ENCODE measurements around the gene IFT81.

Gene IFT81

GRCh38 chr12:110175201-110175600 is 51.0 kb downstream of the IFT81 start (continued):
- no peak for TF ChIP-seq ZNF280D (tag by site-specific recombination; IDR thresholded peaks at IDR 0.05)
- TF ChIP-seq ZNF24 (tag by site-specific recombination; IDR thresholded peaks at IDR 0.05): no peak
- no peak for TF ChIP-seq ZNF677 (tag by site-specific recombination; IDR thresholded peaks at IDR 0.05)
- TF ChIP-seq ZNF341 (tag by site-specific recombination; IDR thresholded peaks at IDR 0.05; ENCODE audit: low read depth): no peak
- TF ChIP-seq ZNF292 (tag by site-specific recombination; IDR thresholded peaks at IDR 0.05; ENCODE audit: borderline replicate concordance, low read depth): no peak
- no peak for TF ChIP-seq ZNF140 (tag by site-specific recombination; IDR thresholded peaks at IDR 0.05)
- no peak for TF ChIP-seq ZNF221 (tag by site-specific recombination; IDR thresholded peaks at IDR 0.05; ENCODE audit: borderline replicate concordance)
- TF ChIP-seq ZBTB17 (tag by site-specific recombination; IDR thresholded peaks at IDR 0.05): no peak

- H3K4me3 ChIP-seq (ENCODE audit: low read depth, low read length): no peak overlapping the region
- POLR2A ChIA-PET: no interaction called here
- TF ChIP-seq, protein P1, sequence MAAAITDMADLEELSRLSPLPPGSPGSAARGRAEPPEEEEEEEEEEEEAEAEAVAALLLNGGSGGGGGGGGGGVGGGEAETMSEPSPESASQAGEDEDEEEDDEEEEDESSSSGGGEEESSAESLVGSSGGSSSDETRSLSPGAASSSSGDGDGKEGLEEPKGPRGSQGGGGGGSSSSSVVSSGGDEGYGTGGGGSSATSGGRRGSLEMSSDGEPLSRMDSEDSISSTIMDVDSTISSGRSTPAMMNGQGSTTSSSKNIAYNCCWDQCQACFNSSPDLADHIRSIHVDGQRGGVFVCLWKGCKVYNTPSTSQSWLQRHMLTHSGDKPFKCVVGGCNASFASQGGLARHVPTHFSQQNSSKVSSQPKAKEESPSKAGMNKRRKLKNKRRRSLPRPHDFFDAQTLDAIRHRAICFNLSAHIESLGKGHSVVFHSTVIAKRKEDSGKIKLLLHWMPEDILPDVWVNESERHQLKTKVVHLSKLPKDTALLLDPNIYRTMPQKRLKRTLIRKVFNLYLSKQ (tag by site-specific recombination; IDR thresholded peaks at IDR 0.05; ENCODE audit: borderline replicate concordance): no peak
- TF ChIP-seq ZBTB1 (tag by site-specific recombination; IDR thresholded peaks at IDR 0.05) (no peak), ZNF155 (tag by site-specific recombination; IDR thresholded peaks at IDR 0.05) (no peak), ZNF19 (tag by site-specific recombination; IDR thresholded peaks at IDR 0.05; ENCODE audit: low read depth) (no peak), ZNF174 (tag by site-specific recombination; IDR thresholded peaks at IDR 0.05) (no peak), ZNF704 (tag by site-specific recombination; IDR thresholded peaks at IDR 0.05) (no peak), ZNF394 (tag by site-specific recombination; IDR thresholded peaks at IDR 0.05; ENCODE audit: borderline replicate concordance) (no peak), YY2 (tag by site-specific recombination; IDR thresholded peaks at IDR 0.05) (no peak), ZBTB21 (tag by site-specific recombination; IDR thresholded peaks at IDR 0.05) (no peak), ZNF37A (tag by site-specific recombination; IDR thresholded peaks at IDR 0.05) (no peak), SP2 (tag by site-specific recombination; IDR thresholded peaks at IDR 0.05) (no peak), ZBTB10 (tag by site-specific recombination; IDR thresholded peaks at IDR 0.05) (no peak), ZNF571 (tag by site-specific recombination; IDR thresholded peaks at IDR 0.05) (no peak), OSR2 (tag by site-specific recombination; IDR thresholded peaks at IDR 0.05) (no peak)
- TF ChIP-seq, protein P2, sequence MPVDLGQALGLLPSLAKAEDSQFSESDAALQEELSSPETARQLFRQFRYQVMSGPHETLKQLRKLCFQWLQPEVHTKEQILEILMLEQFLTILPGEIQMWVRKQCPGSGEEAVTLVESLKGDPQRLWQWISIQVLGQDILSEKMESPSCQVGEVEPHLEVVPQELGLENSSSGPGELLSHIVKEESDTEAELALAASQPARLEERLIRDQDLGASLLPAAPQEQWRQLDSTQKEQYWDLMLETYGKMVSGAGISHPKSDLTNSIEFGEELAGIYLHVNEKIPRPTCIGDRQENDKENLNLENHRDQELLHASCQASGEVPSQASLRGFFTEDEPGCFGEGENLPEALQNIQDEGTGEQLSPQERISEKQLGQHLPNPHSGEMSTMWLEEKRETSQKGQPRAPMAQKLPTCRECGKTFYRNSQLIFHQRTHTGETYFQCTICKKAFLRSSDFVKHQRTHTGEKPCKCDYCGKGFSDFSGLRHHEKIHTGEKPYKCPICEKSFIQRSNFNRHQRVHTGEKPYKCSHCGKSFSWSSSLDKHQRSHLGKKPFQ (tag by site-specific recombination; IDR thresholded peaks at IDR 0.05): no peak
- TF ChIP-seq, protein P3, sequence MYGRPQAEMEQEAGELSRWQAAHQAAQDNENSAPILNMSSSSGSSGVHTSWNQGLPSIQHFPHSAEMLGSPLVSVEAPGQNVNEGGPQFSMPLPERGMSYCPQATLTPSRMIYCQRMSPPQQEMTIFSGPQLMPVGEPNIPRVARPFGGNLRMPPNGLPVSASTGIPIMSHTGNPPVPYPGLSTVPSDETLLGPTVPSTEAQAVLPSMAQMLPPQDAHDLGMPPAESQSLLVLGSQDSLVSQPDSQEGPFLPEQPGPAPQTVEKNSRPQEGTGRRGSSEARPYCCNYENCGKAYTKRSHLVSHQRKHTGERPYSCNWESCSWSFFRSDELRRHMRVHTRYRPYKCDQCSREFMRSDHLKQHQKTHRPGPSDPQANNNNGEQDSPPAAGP (tag by site-specific recombination; IDR thresholded peaks at IDR 0.05): no peak
- H3K36me3 ChIP-seq (ENCODE audit: control insufficient read depth in 2 of 2, insufficient read depth in 1 of 2, low read length in 2 of 2): peaks cover 0 to 9% of the 10 kb centered on the region in 2 experiments; a peak in 1 of 3 replicates
- no peak overlapping the region for H3K27ac ChIP-seq (ENCODE audit: extremely low read depth, low read depth, low read length)
- CTCF ChIA-PET: no interaction called here
- H3K9me3 ChIP-seq (ENCODE audit: control insufficient read depth, insufficient read depth, low read depth, low read length): no peaks in the 10 kb centered on the region
- H3K4me1 ChIP-seq (ENCODE audit: control insufficient read depth, insufficient read depth, low read length): 0 out of 2 replicates have a peak, but pooled peaks cover 8% of the 10 kb centered on the region
These were observed 52.6 kb downstream of the IFT81 start for GRCh38 chr12:110176745-110177144.
